ENCODE data around the gene VPS36.

DNA sequence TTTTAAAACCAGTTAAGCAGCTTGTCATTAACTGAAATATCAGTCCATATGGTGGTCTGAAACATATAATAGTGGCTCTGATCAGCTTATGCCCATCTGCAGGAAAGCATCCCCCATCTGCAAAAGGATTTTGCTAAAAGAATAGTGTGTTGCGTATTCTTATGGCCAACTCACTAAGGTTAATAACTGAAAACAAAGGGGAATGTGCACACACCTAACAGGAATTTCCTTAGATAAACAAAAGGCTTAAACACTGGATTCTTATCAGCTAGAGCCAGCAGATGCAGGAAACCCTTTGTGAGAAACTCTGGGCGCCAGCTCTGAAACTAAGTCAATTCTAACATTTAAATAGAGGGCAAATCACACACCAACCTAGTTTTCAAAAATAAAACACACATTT lies 22.1 kb downstream of the VPS36 start:
- TF ChIP-seq NFRKB (IDR thresholded peaks at IDR 0.05) (no peak), SP1 (IDR thresholded peaks at IDR 0.05) (no peak), HDGF (IDR thresholded peaks at IDR 0.05; ENCODE audit: borderline replicate concordance) (no peak), ARNT (IDR thresholded peaks at IDR 0.05) (no peak), FOXK2 (IDR thresholded peaks at IDR 0.05) (no peak), CTBP1 (IDR thresholded peaks at IDR 0.05; ENCODE audit: borderline replicate concordance) (no peak), SUZ12 (IDR thresholded peaks at IDR 0.05) (no peak), ELF4 (IDR thresholded peaks at IDR 0.05) (no peak), TARDBP (IDR thresholded peaks at IDR 0.05) (no peak), ZNF384 (IDR thresholded peaks at IDR 0.05) (no peak)
